Measurements from ENCODE around the gene IGSF23. TPM values are rescaled to one million over a fixed set of nuclear protein-coding genes. Genes with fewer than 3 reads are reported as not detected.
"Not testable (repeated sequence)": the region's sequence is repeated elsewhere in the genome, so short reads cannot be mapped to it uniquely, and the experiment has no call there.

The IGSF23 gene
- total and polyA plus RNA-seq, 12 donors = 0.86 TPM; not detected in 11

GRCh38 chr19:44593294-44593693 is 20.1 kb upstream of the IGSF23 start:
- ATAC-seq (no peak), DNase-seq (no peak)
- Histone ChIP-seq H3K27me3 (peaks cover 0 to 12% (median 0%) of the 10 kb centered on the region in 7 donors), H3K4me1 (peaks cover 0 to 21% (median 4%) of the 10 kb centered on the region in 9 donors), H3K36me3 (no peaks in the 10 kb centered on the region), H3K9me3 (peaks cover 0 to 3% (median 0%) of the 10 kb centered on the region in 11 donors), H3K27ac (peak overlapping the region in 2 of 10 donors; percentile 41 to 68), H3K4me3 (no peak overlapping the region)
- no peak for TF ChIP-seq CTCF (IDR thresholded peaks at IDR 0.05)
- intact Hi-C loops (cut with DNase I) = loop anchor here in 3 of 10 donors (5.0 kb wide), 2 partner anchors 49 to 54 kb away; partner anchors contain the start of gene PVR (in 2 of the 3)
- 82 to 88% methylated on average over 1 of the region's 1 CpG for WGBS, 2 donors

GRCh38 chr19:44593866-44594266 is 19.5 kb upstream of the IGSF23 start:
- not testable (repeated sequence) for H3K36me3 ChIP-seq, ATAC-seq, H3K27ac ChIP-seq, H3K4me3 ChIP-seq, H3K9me3 ChIP-seq, DNase-seq
- intact Hi-C loops (cut with DNase I) = loop anchor here in 3 of 10 donors (5.0 kb wide), 2 partner anchors 48 to 53 kb away; partner anchors contain the start of gene PVR (in 2 of the 3)
- WGBS, 2 donors = 23 to 37% methylated on average over 1 of the region's 1 CpG
- Histone ChIP-seq H3K4me1 (peaks cover 0 to 15% (median 4%) of the 10 kb centered on the region in 9 donors), H3K27me3 (peaks cover 0 to 12% (median 0%) of the 10 kb centered on the region in 7 donors)

- Histone ChIP-seq H3K4me3 (no peak overlapping the region), H3K36me3 (no peaks in the 10 kb centered on the region), H3K27me3 (peaks cover 0 to 12% (median 0%) of the 10 kb centered on the region in 7 donors), H3K9me3 (peaks cover 0 to 6% (median 0%) of the 10 kb centered on the region in 11 donors), H3K27ac (no peak overlapping the region), H3K4me1 (peaks cover 0 to 14% (median 4%) of the 10 kb centered on the region in 9 donors)
- no peak for DNase-seq
- TF ChIP-seq CTCF (IDR thresholded peaks at IDR 0.05) = no peak
- intact Hi-C loops (cut with DNase I) = no loop called here
- WGBS, 2 donors = 79 to 82% methylated on average over 10 of the region's 10 CpGs
- ATAC-seq = no peak
Observed at GRCh38 chr19:44596428-44597130, 16.8 kb upstream of the IGSF23 start.

GRCh38 chr19:44597131-44597491 is 16.3 kb upstream of the IGSF23 start:
- ATAC-seq = no peak
- H3K27me3 ChIP-seq = peaks cover 0 to 12% (median 0%) of the 10 kb centered on the region in 7 donors
- DNase-seq = no peak
- H3K9me3 ChIP-seq = peaks cover 0 to 6% (median 0%) of the 10 kb centered on the region in 11 donors
- no peak overlapping the region for H3K4me3 ChIP-seq
- H3K4me1 ChIP-seq = peaks cover 0 to 10% (median 4%) of the 10 kb centered on the region in 9 donors
- H3K27ac ChIP-seq = no peak overlapping the region
- 61 to 74% methylated on average over 3 of the region's 3 CpGs for WGBS, 2 donors
- intact Hi-C loops (cut with DNase I) = no loop called here
- no peaks in the 10 kb centered on the region for H3K36me3 ChIP-seq
- no peak for TF ChIP-seq CTCF (IDR thresholded peaks at IDR 0.05)

GRCh38 chr19:44598355-44598754 is 15.0 kb upstream of the IGSF23 start:
- no peak for TF ChIP-seq CTCF (IDR thresholded peaks at IDR 0.05)
- Histone ChIP-seq H3K4me3 (no peak overlapping the region), H3K27me3 (peaks cover 0 to 12% (median 0%) of the 10 kb centered on the region in 7 donors), H3K27ac (no peak overlapping the region), H3K4me1 (peaks cover 0 to 10% (median 4%) of the 10 kb centered on the region in 9 donors), H3K36me3 (no peaks in the 10 kb centered on the region), H3K9me3 (peaks cover 0 to 6% (median 0%) of the 10 kb centered on the region in 11 donors)
- DNase-seq (no peak), ATAC-seq (no peak)
- intact Hi-C loops (cut with DNase I) = no loop called here
